Adipocyte (in vitro differentiated cells): ENCODE measurements around the gene ZBTB42.
A peak's percentile ranks its signal among the peaks of the same experiment; 100 is the strongest.
"Not testable (repeated sequence)": the region's sequence is repeated elsewhere in the genome, so short reads cannot be mapped to it uniquely, and the experiment has no call there.

ENCODE experiments used
- DNase-seq: peaks from one replicate; pipeline ENCODE4 v3.0.0-alpha.2; 2015; ENCODE audit warnings: low read depth
- H3K27me3 ChIP-seq: replicated peaks from 2 replicates; pipeline ENCODE4 v1.7.0; 2013; ENCODE audit warnings: mild to moderate bottlenecking, low read length, moderate library complexity; ENCODE audit not compliant: control insufficient read depth, insufficient read depth
- H3K36me3 ChIP-seq: 2 replicates; pipeline ENCODE4 v1.7.0; 2013; ENCODE audit warnings: low read length, mild to moderate bottlenecking, moderate library complexity; ENCODE audit not compliant: control insufficient read depth, insufficient read depth, severe bottlenecking
- H3K4me1 ChIP-seq: 2 replicates; pipeline ENCODE4 v1.7.0; 2013; ENCODE audit warnings: mild to moderate bottlenecking, low read length, moderate library complexity; ENCODE audit not compliant: control insufficient read depth, insufficient read depth
- H3K4me3 ChIP-seq: 2 replicates; pipeline ENCODE4 v1.7.0; 2013; ENCODE audit warnings: mild to moderate bottlenecking, low read length, moderate library complexity
- H3K9ac ChIP-seq: 2 replicates; pipeline ENCODE4 v1.7.0; 2013; ENCODE audit warnings: mild to moderate bottlenecking, low read length, moderate library complexity
- H3K9me3 ChIP-seq: 2 replicates; pipeline ENCODE4 v1.7.0; 2013; ENCODE audit warnings: mild to moderate bottlenecking, low read length, moderate library complexity; ENCODE audit not compliant: control insufficient read depth

The ZBTB42 gene

DNA sequence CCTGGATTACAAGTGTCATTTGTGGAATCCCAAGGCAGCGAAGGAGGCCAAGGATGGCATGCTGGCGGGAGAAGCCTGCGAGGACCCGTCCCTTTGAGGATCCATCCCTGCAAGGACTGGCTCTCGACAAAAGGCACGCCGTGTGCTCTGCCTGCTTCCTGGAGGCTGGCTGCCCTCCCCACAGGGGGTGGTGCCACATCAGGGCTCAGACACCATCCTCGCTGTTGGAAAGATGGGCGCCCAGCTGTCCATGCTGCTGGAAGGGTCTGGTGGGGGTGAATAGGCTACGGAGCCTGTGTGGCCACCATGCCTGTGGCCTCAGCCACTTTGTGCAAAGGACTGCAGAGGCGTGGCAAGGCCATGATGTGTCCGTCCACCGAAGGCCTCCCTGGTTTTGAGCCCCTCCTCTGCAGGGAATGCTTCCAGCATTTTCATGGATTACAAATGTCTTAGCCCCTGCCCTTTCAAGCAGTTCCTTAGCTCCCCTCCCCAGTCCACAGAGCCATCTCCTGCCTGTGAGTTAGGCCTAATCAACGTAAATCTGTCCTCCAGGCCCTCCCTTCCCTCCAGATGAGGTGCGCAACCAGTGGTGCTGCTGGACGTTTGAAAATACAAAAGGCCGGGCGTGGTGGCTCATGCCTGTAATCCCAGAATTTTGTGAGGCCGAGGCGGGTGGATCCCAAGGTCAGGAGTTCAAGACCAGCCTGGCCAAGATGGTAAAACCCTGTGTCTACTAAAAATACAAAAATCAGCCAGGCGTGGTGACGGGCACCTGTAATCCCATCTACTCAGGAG, 22.1 kb downstream of the ZBTB42 start:
- H3K9me3 ChIP-seq = no peaks in the 10 kb centered on the region
- no peaks in the 10 kb centered on the region for H3K36me3 ChIP-seq
- H3K9ac ChIP-seq = no peak overlapping the region
- peaks cover 18% of the 10 kb centered on the region for H3K4me1 ChIP-seq
- H3K4me3 ChIP-seq = no peak overlapping the region
- no peak for DNase-seq
- peaks cover 6% of the 10 kb centered on the region for H3K27me3 ChIP-seq

DNA sequence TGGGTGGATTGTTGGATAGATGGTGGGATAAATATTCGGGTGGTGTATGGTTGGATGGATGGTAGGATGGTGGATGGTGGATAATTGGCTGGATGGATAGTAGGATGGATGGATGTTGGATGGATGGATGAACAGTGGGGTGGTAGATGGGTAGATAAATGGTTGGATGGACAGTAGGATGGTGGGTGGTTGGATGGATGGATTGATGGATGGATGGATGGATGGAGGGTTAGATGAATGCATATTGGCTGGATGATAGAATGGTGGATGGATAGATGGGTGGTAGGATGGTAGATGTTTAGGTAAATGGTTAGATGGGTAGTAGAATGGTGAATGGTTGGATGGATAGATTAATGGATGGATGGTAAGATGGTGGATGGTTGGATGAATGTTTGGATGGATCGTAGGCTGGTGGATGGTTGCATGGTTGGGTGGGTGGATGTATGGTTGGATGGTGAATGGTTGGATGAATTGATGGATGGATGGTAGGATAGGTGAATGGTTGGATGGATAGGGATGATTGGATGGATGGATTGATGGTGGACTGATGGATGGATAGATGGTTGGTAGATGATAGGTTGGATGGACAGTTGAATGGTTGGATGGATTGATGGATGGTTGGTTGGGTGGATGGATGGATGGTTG, 23.6 kb downstream of the ZBTB42 start:
- Histone ChIP-seq H3K4me3 (no peak overlapping the region), H3K9me3 (no peaks in the 10 kb centered on the region), H3K4me1 (peaks cover 18% of the 10 kb centered on the region), H3K9ac (no peak overlapping the region), H3K36me3 (no peaks in the 10 kb centered on the region), H3K27me3 (peaks cover 6% of the 10 kb centered on the region)
- no peak for DNase-seq

DNA sequence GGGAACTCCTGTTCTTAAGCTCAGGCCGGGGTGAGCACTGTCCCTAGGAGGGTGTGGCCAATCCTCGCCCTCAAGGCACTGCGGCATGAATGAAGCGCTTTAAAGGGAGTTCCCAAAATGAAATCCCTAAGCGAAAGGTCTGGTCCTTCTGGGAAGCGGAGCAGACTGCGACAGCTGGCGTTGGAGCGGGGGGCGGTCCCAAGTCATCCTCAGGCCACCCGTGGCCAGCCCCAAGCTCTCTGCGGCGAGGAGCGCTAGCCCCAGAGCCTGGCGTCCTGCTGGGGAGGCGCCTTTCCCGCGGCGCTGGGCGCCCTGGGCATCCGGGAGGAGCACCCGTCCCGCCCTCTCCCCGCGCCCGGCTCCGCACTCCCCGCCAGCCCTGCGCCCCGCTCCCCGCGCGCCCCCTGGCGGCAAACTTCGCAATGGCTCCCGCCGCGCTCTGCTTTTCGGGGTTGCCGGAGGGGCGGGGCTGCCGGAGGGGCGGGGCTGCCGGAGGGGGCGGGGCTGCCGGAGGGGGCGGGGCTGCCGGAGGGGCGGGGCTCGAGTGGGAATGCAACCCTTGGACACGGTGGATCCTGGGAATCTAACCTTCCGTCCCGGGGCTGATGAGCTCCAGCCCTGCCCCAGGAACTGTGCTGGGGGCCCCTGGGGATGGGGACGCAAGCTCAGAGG, 25.4 kb downstream of the ZBTB42 start:
- peaks cover 6% of the 10 kb centered on the region for H3K27me3 ChIP-seq
- no peaks in the 10 kb centered on the region for H3K36me3 ChIP-seq
- H3K9ac ChIP-seq = peak overlapping the region; percentile 79
- DNase-seq = peak; percentile 96
- H3K4me3 ChIP-seq = peak overlapping the region; percentile 83
- H3K4me1 ChIP-seq = peaks cover 14% of the 10 kb centered on the region
- no peaks in the 10 kb centered on the region for H3K9me3 ChIP-seq

DNA sequence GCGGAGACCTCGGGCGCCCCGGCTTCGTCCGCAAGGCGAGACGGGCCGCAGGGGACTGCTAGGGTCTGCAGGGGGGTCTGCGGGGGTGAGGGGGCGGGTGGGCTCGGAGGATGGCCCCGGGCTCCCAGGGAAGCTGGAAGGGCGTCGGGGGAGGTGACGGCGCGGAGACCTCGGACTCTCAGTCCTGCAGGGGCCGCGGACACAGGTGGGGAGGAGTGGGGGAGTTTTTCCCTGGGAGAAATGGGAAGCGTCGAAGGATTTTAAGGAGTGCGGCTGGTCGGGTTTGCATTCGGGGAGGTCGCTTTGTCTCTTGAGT, 25.9 kb downstream of the ZBTB42 start:
- Histone ChIP-seq H3K9me3 (no peaks in the 10 kb centered on the region), H3K36me3 (no peaks in the 10 kb centered on the region), H3K4me1 (peaks cover 14% of the 10 kb centered on the region), H3K27me3 (peaks cover 6% of the 10 kb centered on the region), H3K9ac (peak overlapping the region; percentile 66), H3K4me3 (peak overlapping the region; percentile 71)
- DNase-seq = no peak

DNA sequence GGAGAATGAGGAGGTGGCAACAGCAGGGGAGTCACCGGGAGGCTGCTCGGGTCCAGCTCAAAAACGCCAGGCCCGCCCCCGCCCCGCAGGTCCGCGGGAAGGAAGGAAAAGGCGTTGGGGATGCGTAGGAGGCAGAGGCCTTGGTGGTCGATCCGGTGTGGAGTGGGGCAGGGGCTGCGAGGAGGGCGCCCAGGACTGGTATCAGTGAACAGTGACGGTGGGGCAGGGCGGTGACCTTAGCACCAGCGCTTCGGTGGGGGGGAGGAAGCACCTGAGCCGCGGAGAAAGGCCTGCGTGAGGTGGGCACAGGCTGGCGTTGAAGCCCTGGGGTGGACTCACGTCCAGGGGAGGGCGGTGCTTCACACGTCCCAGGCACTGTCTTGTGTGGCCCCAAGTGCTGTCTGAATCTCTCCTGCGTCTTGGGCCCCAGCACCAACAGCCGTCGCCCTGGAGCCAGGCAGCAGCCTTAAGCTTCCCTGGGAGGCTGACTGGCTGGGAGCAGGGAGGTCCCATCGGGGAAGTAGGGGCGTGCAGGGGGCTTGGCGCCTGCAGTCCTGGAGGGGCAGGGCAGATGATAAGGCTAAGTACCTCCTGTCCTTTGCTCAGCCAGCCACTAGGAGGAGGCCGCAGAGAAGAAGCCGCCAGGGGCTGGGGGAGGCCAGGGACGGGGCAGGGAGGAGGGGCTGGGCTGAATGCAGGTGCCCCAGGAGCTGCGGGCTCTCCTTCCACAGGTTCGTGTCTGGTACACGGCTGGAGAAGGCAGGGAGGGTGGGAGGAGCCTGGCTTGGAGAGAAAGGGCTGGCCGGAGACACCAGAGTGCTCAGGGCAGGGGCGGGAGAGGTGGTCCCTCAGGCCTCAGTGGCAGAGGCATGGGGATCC, 26.5 kb downstream of the ZBTB42 start:
- H3K9me3 ChIP-seq = no peaks in the 10 kb centered on the region

DNA sequence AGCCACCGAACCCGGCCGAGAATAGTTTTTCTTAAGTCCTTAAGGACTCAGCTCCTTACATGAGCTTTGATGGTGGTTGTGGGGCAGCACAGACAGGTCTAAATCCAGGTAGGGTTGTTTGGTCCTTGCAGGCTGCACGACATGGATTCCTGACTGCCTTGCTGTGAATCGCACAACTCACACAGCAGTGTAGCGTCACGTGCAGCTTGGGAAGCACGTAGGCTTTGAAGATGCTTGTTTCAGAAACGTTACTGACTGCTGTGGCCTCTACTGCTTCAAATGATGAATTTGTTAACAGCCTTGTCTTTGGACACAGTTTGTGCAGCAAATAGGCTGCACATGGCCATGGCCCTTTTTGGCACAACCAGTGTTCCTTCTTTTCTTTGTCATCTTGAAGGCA, 29.9 kb downstream of the ZBTB42 start:
- no peak for DNase-seq
- Histone ChIP-seq H3K36me3 (no peaks in the 10 kb centered on the region), H3K9me3 (no peaks in the 10 kb centered on the region), H3K9ac (no peak overlapping the region), H3K4me3 (no peak overlapping the region), H3K27me3 (no peaks in the 10 kb centered on the region), H3K4me1 (peaks cover 19% of the 10 kb centered on the region)

More for the DNA sequence above, 26.5 kb downstream of the ZBTB42 start:
- peak; percentile 55 for DNase-seq
- H3K27me3 ChIP-seq = peaks cover 6% of the 10 kb centered on the region
- H3K9ac ChIP-seq = peak overlapping the region; percentile 66
- peaks cover 14% of the 10 kb centered on the region for H3K4me1 ChIP-seq
- H3K36me3 ChIP-seq = no peaks in the 10 kb centered on the region
- H3K4me3 ChIP-seq = peak overlapping the region; percentile 71

DNA sequence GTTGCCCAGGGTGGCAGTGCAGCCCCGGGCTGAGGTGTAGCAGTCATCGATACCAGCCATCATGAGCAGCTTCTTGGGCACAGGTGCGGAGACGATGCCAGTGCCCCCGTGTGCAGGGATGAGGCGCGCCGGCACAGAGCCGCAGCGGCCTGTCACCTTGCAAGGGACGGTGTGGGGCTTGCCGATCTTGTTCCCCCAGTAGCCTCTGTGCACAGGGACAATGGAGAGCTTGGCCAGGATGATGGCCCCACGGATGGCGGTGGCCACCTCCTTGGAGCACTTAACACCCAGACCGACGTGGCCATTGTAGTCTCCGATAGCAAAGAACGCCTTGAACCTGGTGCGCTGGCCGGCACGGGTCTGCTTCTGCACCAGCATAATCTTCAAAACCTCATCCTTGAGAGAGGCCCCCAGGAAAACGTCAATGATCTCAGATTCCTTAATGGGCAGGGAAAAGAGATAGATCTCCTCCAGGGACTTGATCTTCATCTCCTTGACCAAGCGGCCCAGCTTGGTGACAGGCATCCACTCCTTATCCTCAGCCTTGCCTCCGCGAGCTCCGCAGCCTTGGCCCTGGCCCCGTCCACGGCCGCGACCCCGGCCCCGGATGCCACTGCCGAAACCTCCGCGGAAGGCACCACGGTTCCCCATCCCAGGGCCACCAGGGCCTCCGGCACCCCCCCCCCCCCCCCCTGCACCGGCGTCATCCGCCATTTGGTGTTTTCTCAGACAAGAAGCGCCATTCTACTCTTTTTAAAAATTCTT, 35.5 kb downstream of the ZBTB42 start:
- not testable (repeated sequence) for H3K36me3 ChIP-seq, H3K27me3 ChIP-seq, DNase-seq, H3K9ac ChIP-seq, H3K4me1 ChIP-seq, H3K4me3 ChIP-seq, H3K9me3 ChIP-seq

GRCh38 chr14:104841730-104842129, 40.8 kb downstream of the ZBTB42 start:
- Histone ChIP-seq H3K4me3 (no peak overlapping the region), H3K36me3 (no peaks in the 10 kb centered on the region), H3K4me1 (peaks cover 12% of the 10 kb centered on the region), H3K9ac (no peak overlapping the region), H3K27me3 (peaks cover 38% of the 10 kb centered on the region), H3K9me3 (no peaks in the 10 kb centered on the region)
- no peak for DNase-seq

DNA sequence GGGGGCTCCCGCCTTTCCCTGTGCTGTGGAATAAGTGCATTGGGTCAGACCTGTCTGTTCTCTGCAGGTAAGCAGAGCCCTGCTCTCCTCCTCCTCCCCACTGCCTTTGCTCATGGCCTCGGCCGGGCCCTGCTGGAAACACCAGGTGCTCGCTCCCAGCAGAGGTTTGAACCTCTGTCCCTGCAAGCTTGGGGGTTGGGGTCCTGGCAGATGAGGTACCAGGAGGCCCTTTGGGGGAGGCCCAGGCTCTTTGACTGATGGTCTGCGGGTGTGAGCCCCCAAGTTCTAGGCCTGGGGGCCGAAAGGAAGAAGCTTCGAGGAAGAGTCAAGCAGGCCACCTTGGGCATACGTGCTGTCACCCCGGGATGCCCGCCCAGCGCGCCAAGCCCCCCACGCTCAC, 42.1 kb downstream of the ZBTB42 start:
- Histone ChIP-seq H3K27me3 (peaks cover 45% of the 10 kb centered on the region), H3K9ac (no peak overlapping the region), H3K9me3 (no peaks in the 10 kb centered on the region), H3K36me3 (no peaks in the 10 kb centered on the region), H3K4me3 (peak overlapping the region; percentile 79), H3K4me1 (peaks cover 12% of the 10 kb centered on the region)
- no peak for DNase-seq

DNA sequence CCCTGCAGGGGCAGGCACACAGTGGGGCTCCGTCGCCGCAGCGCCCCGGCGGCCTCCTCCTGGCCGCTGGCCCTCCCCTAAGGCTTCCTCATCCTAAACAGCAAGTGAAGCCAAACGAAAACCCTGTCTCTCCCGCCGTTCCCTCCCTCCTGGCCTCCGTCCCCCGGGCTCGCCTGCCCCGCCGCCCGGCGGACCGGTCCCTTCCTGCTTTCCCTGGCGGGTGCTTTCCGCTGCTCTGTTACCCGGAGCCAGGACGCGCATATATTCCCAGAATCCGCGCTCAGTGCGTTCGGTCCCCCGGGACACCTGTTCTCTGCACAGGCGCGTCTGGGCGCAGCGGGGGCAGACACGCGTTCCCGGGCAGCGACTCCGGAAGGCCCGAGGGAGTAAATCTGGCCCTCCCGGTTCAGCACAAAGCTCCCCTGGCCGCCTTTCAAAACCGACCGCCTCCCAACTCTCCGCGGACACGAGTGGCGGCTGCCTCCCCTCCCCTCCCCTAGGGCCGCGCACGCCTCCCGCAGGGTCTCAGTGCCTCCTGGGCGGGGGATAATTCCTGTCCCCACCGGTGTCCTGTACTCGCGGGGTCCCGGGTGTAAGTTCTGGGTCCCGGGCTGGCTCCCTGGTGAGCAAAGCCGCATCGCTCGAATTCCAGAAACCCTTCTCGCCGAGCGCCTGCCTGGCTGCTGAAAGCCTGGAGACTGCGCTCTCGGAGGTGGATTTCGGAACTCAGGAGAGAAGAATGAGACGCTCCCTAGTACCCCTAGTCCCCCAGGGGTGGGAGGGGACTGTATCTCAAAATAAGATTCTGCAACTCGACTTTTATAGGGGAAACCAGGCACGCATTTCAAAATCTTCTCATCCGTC, 42.8 kb downstream of the ZBTB42 start:
- H3K9me3 ChIP-seq = no peaks in the 10 kb centered on the region
- H3K36me3 ChIP-seq = no peaks in the 10 kb centered on the region
- H3K4me1 ChIP-seq = peaks cover 12% of the 10 kb centered on the region
- H3K4me3 ChIP-seq = peak overlapping the region; percentile 79
- H3K9ac ChIP-seq = peak overlapping the region; percentile 54
- H3K27me3 ChIP-seq = peaks cover 48% of the 10 kb centered on the region
- peak; percentile 67 for DNase-seq
